HK-2 (cell line): ENCODE results near the gene VGLL4.
"Not testable (repeated sequence)": the region's sequence is repeated elsewhere in the genome, so short reads cannot be mapped to it uniquely, and the experiment has no call there.

Source experiments
- DNase-seq: peaks from one replicate; pipeline ENCODE4 v3.0.0-alpha.2; 2018; ENCODE audit not compliant: unreplicated experiment

Gene VGLL4

GRCh38 chr3:11584570-11584969 is 59.1 kb downstream of the VGLL4 start:
- DNase-seq: no peak

- DNase-seq: no peak
These were observed 60.1 kb downstream of the VGLL4 start for GRCh38 chr3:11583638-11584046.

GRCh38 chr3:11583235-11583634 is 60.5 kb downstream of the VGLL4 start:
- no peak for DNase-seq

- DNase-seq: peak; percentile 37
These were observed 61.3 kb downstream of the VGLL4 start for GRCh38 chr3:11582191-11582968.

GRCh38 chr3:11581237-11582190 is 62.2 kb downstream of the VGLL4 start:
- DNase-seq: no peak

GRCh38 chr3:11580645-11581044 is 63.1 kb downstream of the VGLL4 start:
- no peak for DNase-seq

- DNase-seq: no peak
These were observed 65.5 kb downstream of the VGLL4 start for GRCh38 chr3:11578169-11578568.

- no peak for DNase-seq
These were observed 67.3 kb downstream of the VGLL4 start for GRCh38 chr3:11576453-11576852.

- DNase-seq: no peak
These were observed 68.0 kb downstream of the VGLL4 start for GRCh38 chr3:11575677-11576076.

GRCh38 chr3:11574981-11575669 is 68.6 kb downstream of the VGLL4 start:
- DNase-seq: no peak

- DNase-seq: not testable (repeated sequence)
These were observed 71.1 kb downstream of the VGLL4 start for GRCh38 chr3:11572660-11573059.

- no peak for DNase-seq
These were observed 72.8 kb downstream of the VGLL4 start for GRCh38 chr3:11570789-11571495.

GRCh38 chr3:11570251-11570650 is 73.5 kb downstream of the VGLL4 start:
- no peak for DNase-seq

- no peak for DNase-seq
These were observed 74.5 kb downstream of the VGLL4 start for GRCh38 chr3:11569156-11569741.

- DNase-seq: peak; percentile 80
These were observed 75.1 kb downstream of the VGLL4 start for GRCh38 chr3:11568503-11569155.

- DNase-seq: peak; percentile 52
These were observed 75.9 kb downstream of the VGLL4 start for GRCh38 chr3:11567516-11568467.

GRCh38 chr3:11566916-11567315 is 76.8 kb downstream of the VGLL4 start:
- no peak for DNase-seq

GRCh38 chr3:11566478-11566877 is 77.2 kb downstream of the VGLL4 start:
- no peak for DNase-seq

- no peak for DNase-seq
These were observed 77.8 kb downstream of the VGLL4 start for GRCh38 chr3:11565932-11566331.
